ENCODE measurements around the gene IL22.

GRCh38 chr12:68268967-68269366 lies 15.6 kb upstream of the IL22 start:
- TF ChIP-seq POLR2A (IDR thresholded peaks at IDR 0.05; ENCODE audit: low read depth, low read length) (no peak), POLR2AphosphoS5 (IDR thresholded peaks at IDR 0.05; ENCODE audit: low read depth, low read length) (no peak), TAF1 (IDR thresholded peaks at IDR 0.05; ENCODE audit: borderline replicate concordance, low read depth, low read length) (no peak)

All from GM12892 (cell line).